Endodermal cell (in vitro differentiated cells): ENCODE data around the gene MAP3K1. TPM values are rescaled to one million over a fixed set of nuclear protein-coding genes. Genes with fewer than 3 reads are reported as not detected.
"Not testable (repeated sequence)": the region's sequence is repeated elsewhere in the genome, so short reads cannot be mapped to it uniquely, and the experiment has no call there.

Experiments used
- DNase-seq: peaks from one replicate; pipeline ENCODE4 v3.0.0-alpha.2; 2017
- H3K27ac ChIP-seq: 2 replicates; pipeline ENCODE4 v1.5.1; 2013; ENCODE audit warnings: mild to moderate bottlenecking, low read depth, low read length, moderate library complexity
- H3K27me3 ChIP-seq: 2 replicates; pipeline ENCODE4 v1.6.1; 2013; ENCODE audit warnings: mild to moderate bottlenecking, low read length, moderate library complexity; ENCODE audit not compliant: insufficient read depth, control insufficient read depth, poor library complexity, severe bottlenecking
- H3K36me3 ChIP-seq: 2 replicates; pipeline ENCODE4 v1.7.0; 2013; ENCODE audit warnings: mild to moderate bottlenecking, low read length, moderate library complexity; ENCODE audit not compliant: control insufficient read depth, insufficient read depth
- H3K4me1 ChIP-seq: one replicate; pipeline ENCODE4 v1.7.0; 2013; ENCODE audit warnings: low read length; ENCODE audit not compliant: control insufficient read depth, insufficient read depth
- H3K4me3 ChIP-seq: 2 replicates; pipeline ENCODE4 v1.5.1; 2013; ENCODE audit warnings: mild to moderate bottlenecking, low read length, moderate library complexity
- H3K9ac ChIP-seq: 2 replicates; pipeline ENCODE4 v1.6.1; 2013; ENCODE audit warnings: mild to moderate bottlenecking, low read length, moderate library complexity; ENCODE audit not compliant: poor library complexity, severe bottlenecking; ENCODE audit errors: extremely low read depth
- H3K9me3 ChIP-seq: 2 replicates; pipeline ENCODE4 v1.6.1; 2013; ENCODE audit warnings: mild to moderate bottlenecking, low read length, moderate library complexity; ENCODE audit not compliant: control insufficient read depth
- H3K27ac Mint-ChIP-seq: 2 replicates; pipeline ENCODE4 v1.8.0; 2020; ENCODE audit warnings: mixed read lengths
- H3K27me3 Mint-ChIP-seq: 2 replicates; pipeline ENCODE4 v1.8.0; 2021; ENCODE audit warnings: mild to moderate bottlenecking, mixed read lengths; ENCODE audit not compliant: insufficient read depth
- H3K36me3 Mint-ChIP-seq: 2 replicates; pipeline ENCODE4 v1.8.0; 2020; ENCODE audit warnings: low read depth, mixed read lengths
- H3K4me1 Mint-ChIP-seq: 2 replicates; pipeline ENCODE4 v1.8.0; 2020; ENCODE audit warnings: mixed read lengths
- H3K4me3 Mint-ChIP-seq: 2 replicates; pipeline ENCODE4 v1.8.0; 2020; ENCODE audit warnings: mild to moderate bottlenecking, moderate library complexity, mixed read lengths
- H3K9me3 Mint-ChIP-seq: 2 replicates; pipeline ENCODE4 v1.8.0; 2020; ENCODE audit warnings: mild to moderate bottlenecking, mixed read lengths
- WGBS, 2 experiments: methylation state at CpG; one replicate each; pipeline versions ENCODE4 v1.1.5 to v1.1.7; 2013; ENCODE audit warnings: missing lambda C conversion rate in 2 of 2, mixed read lengths in 1 of 2; ENCODE audit not compliant: insufficient coverage in 1 of 2, insufficient read length in 1 of 2; 5-methylcytosine and 5-hydroxymethylcytosine counted together
- total RNA-seq, 2 donors: library from RNA; stranded (reverse); fragmentation: NEBNext Ultra II Directional in 1 of 2; extraction: Animal tissue kit (Norgen Biotek cat#: 25700) in 1 of 2; gene quantifications; 2 replicates in 1 of 2; 3 replicates in 1 of 2; pipeline ENCODE4 v1.2.1, GENCODE V29; 2021
- TF ChIP-seq, protein P1 (sequence below): fragments of 200-600 bp; sonication (generic); conservative IDR thresholded peaks from 2 replicates; pipeline ENCODE4 v1.5.0; 2021; ENCODE audit warnings: antibody characterized with exemption, mild to moderate bottlenecking

The MAP3K1 gene
- total RNA-seq, 2 donors from 2014 or later, result 18.0 to 23.7 TPM

DNA sequence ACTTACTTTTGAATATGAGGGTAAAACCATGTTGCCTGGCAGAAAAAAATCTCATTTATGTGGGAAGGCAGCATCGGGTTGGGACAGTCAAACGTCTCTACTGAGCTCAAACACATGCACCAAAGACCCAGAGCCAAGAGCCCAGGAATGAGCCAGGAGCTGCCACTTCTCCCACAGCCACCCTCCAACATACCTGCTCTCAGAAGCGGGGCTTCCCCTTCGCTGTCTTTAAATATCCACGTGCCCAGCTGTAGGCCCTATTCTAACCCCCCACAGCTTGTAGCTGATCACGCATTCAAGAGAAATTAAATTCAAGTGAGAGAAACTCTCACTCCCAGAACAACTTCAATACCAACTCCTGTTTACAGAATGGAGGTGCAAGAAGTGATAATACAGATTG is 42.6 kb upstream of the MAP3K1 start:
- H3K9me3 Mint-ChIP-seq, result peaks cover under 1% of the 10 kb centered on the region
- H3K27me3 ChIP-seq, result no peaks in the 10 kb centered on the region
- H3K4me1 ChIP-seq, result no peaks in the 10 kb centered on the region
- TF ChIP-seq, protein P1, sequence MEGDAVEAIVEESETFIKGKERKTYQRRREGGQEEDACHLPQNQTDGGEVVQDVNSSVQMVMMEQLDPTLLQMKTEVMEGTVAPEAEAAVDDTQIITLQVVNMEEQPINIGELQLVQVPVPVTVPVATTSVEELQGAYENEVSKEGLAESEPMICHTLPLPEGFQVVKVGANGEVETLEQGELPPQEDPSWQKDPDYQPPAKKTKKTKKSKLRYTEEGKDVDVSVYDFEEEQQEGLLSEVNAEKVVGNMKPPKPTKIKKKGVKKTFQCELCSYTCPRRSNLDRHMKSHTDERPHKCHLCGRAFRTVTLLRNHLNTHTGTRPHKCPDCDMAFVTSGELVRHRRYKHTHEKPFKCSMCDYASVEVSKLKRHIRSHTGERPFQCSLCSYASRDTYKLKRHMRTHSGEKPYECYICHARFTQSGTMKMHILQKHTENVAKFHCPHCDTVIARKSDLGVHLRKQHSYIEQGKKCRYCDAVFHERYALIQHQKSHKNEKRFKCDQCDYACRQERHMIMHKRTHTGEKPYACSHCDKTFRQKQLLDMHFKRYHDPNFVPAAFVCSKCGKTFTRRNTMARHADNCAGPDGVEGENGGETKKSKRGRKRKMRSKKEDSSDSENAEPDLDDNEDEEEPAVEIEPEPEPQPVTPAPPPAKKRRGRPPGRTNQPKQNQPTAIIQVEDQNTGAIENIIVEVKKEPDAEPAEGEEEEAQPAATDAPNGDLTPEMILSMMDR, result no peak
- 90 to 93% methylated on average over 3 to 6 of the region's 6 CpGs for WGBS, 2 experiments
- H3K27me3 Mint-ChIP-seq, result no peaks in the 10 kb centered on the region
- no peak overlapping the region for H3K27ac ChIP-seq
- no peaks in the 10 kb centered on the region for H3K36me3 ChIP-seq
- no peak overlapping the region for H3K4me3 Mint-ChIP-seq
- H3K36me3 Mint-ChIP-seq, result no peaks in the 10 kb centered on the region
- DNase-seq, result no peak
- H3K9ac ChIP-seq, result no peak overlapping the region
- H3K9me3 ChIP-seq, result no peaks in the 10 kb centered on the region
- H3K4me1 Mint-ChIP-seq, result peaks cover 3% of the 10 kb centered on the region
- H3K4me3 ChIP-seq, result no peak overlapping the region
- H3K27ac Mint-ChIP-seq, result no peak overlapping the region

DNA sequence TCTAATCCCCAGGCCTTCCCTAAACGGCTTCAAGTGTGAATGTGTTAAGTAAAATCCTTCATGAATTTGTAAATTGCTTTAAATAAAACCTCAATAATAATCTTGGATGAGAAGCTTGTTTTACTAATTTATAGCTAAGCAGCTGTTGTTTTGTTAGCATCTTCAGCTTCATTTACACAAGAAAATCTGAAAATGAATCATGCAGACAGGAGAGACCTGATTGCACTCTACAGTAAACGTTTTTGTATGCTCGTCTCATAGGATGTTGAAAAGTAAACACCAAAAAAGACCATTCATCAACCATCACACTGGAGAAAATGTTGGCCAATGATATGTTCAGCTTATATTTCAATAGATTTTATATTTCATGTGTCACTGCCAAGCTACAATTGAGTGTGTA is 40.4 kb upstream of the MAP3K1 start:
- H3K36me3 ChIP-seq, result no peaks in the 10 kb centered on the region
- H3K4me1 Mint-ChIP-seq, result peaks cover 3% of the 10 kb centered on the region
- H3K9ac ChIP-seq, result no peak overlapping the region
- H3K9me3 ChIP-seq, result no peaks in the 10 kb centered on the region
- WGBS, 2 experiments, result 89% methylated on average over 3 of the region's 3 CpGs; no CpG with 5 or more reads in 1 of the 2 experiments
- H3K27me3 Mint-ChIP-seq, result no peaks in the 10 kb centered on the region
- no peak overlapping the region for H3K27ac Mint-ChIP-seq
- no peak overlapping the region for H3K4me3 Mint-ChIP-seq
- no peaks in the 10 kb centered on the region for H3K27me3 ChIP-seq
- no peaks in the 10 kb centered on the region for H3K4me1 ChIP-seq
- H3K9me3 Mint-ChIP-seq, result peaks cover 3% of the 10 kb centered on the region
- no peak overlapping the region for H3K4me3 ChIP-seq
- no peak overlapping the region for H3K27ac ChIP-seq
- no peak for DNase-seq
- TF ChIP-seq, protein P1, result no peak
- H3K36me3 Mint-ChIP-seq, result no peaks in the 10 kb centered on the region

- H3K27ac Mint-ChIP-seq, H3K36me3 ChIP-seq, H3K27ac ChIP-seq, H3K4me1 Mint-ChIP-seq, H3K36me3 Mint-ChIP-seq, DNase-seq, H3K27me3 Mint-ChIP-seq, H3K4me3 Mint-ChIP-seq, H3K9ac ChIP-seq, H3K4me3 ChIP-seq, H3K27me3 ChIP-seq, H3K4me1 ChIP-seq, H3K9me3 ChIP-seq: not testable (repeated sequence)
- WGBS, 2 experiments, result 97% methylated on average over 2 of the region's 2 CpGs; no CpG with 5 or more reads in 1 of the 2 experiments
- H3K9me3 Mint-ChIP-seq, result peaks cover 14% of the 10 kb centered on the region
Measured at GRCh38 chr5:56776212-56776846, 39.0 kb upstream of the MAP3K1 start.

DNA sequence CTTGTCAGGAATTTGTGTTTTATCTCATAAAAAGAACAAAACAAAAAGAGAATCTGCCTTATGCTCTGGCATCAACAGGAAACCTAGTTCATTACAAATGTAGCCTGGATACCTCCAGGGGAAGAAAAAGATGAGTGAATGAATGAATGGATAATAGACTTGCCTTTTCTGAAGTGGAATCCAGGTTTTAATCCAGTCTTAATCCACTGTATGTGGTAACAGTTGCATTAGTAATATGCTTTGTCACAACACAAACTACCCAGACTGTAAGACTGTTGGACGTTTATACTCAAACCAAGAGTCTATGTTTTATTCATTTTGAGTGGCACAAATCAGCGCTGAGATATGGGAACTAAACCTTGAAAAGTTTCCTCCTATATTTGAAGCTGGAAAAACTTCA is 32.1 kb upstream of the MAP3K1 start:
- H3K27me3 ChIP-seq, result no peaks in the 10 kb centered on the region
- H3K4me1 ChIP-seq, result no peaks in the 10 kb centered on the region
- no peaks in the 10 kb centered on the region for H3K36me3 ChIP-seq
- no peak overlapping the region for H3K4me3 Mint-ChIP-seq
- TF ChIP-seq, protein P1, result no peak
- no peak overlapping the region for H3K27ac Mint-ChIP-seq
- DNase-seq, result no peak
- H3K9ac ChIP-seq, result no peak overlapping the region
- H3K36me3 Mint-ChIP-seq, result no peaks in the 10 kb centered on the region
- H3K4me3 ChIP-seq, result no peak overlapping the region
- peaks cover 30% of the 10 kb centered on the region for H3K9me3 Mint-ChIP-seq
- H3K9me3 ChIP-seq, result peaks cover 9% of the 10 kb centered on the region
- H3K4me1 Mint-ChIP-seq, result no peaks in the 10 kb centered on the region
- WGBS, 2 experiments, result 83 to 94% methylated on average over 1 to 2 of the region's 2 CpGs
- no peak overlapping the region for H3K27ac ChIP-seq
- H3K27me3 Mint-ChIP-seq, result no peaks in the 10 kb centered on the region
